ENCODE measurements around the gene UNC13B.
"Not testable (repeated sequence)": the region's sequence is repeated elsewhere in the genome, so short reads cannot be mapped to it uniquely, and the experiment has no call there.

The UNC13B gene

GRCh38 chr9:35229066-35229778, 67.4 kb downstream of the UNC13B start:
- DNase-seq = no peak

GRCh38 chr9:35229779-35230143, 68.0 kb downstream of the UNC13B start:
- DNase-seq = no peak

DNA sequence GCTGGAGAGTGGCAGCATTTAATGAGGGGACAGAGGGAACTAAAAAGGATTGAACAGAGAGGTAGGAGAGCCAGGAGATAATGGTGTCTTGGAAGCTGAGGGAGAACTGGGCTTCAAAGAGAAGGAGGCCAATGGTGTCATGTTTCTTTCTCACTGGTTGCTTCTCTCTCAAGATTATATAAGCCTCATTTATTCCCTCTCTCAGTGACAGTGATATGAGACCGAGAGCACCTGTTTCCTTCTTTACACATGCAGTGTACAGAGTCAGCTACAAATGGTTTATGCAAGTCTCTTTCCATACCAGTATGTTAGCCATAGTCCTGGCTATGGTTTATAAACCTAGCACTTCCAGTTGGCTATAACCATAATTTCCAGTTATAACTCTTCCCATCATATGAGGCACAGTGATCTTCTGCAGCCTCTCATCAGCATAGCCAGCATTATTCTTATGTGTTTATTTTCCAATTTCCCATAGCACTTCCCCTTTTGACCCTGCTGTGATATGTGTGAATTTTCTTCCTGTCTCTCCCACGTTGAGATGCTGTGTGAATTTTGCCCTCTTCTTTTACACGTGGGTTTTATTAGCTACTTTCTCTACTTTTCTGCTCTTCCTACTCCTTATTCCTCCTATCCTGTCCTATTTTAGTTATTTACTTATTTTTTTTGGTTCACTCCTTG, 71.2 kb downstream of the UNC13B start:
- DNase-seq = no peak

DNA sequence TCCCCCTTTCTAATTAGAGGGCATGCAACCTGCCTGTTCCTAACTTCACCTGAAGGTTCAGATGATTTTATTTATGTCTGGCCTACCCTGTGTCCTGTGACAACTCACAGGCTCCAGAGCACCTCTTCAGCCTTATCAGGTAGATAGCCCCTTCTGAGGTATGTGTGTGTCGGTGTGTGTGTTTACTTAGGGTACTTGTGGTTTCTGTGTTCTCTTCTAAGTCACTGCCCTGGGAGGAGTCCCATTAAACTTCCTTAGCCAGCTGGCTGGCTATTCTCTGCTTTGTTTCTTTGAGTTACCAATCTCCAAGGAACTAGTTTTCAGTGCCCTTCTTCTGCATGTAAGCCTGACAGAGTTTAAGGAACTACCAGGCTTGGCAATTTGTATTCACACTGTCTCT, 74.9 kb downstream of the UNC13B start:
- DNase-seq = no peak

GRCh38 chr9:35237311-35237710, 75.5 kb downstream of the UNC13B start:
- no peak for DNase-seq

DNA sequence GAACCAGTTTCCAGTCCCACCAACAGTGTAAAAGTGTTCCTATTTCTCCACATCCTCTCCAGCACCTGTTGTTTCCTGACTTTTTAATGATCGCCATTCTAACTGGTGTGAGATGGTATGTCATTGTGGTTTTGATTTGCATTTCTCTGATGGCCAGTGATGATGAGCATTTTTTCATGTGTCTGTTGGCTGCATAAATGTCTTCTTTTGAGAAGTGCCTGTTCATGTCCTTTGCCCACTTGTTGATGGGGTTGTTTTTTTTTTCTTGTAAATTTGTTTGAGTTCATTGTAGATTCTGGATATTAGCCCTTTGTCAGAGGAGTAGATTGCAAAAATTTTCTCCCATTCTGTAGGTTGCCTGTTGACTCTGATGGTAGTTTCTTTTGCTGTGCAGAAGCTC, 84.1 kb downstream of the UNC13B start:
- not testable (repeated sequence) for DNase-seq

DNA sequence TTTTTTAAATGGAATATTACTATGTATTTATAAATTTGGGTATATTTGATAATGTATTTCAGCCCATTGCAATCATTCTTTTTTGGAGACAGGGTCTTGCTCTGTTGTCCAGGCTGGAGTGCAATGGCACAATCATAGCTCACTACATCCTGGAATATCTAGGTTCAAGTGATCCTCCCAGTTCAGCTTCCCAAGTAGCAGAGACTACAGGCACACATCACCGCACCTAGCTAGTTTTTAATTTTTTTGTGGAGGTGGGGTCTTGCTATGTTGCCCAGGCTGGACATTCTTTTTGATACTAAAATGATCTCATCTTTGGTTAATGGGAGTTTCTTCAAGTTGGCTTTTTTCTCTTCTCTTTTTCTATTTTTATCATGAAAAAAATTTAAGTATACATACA, 91.3 kb downstream of the UNC13B start:
- DNase-seq = no peak

DNA sequence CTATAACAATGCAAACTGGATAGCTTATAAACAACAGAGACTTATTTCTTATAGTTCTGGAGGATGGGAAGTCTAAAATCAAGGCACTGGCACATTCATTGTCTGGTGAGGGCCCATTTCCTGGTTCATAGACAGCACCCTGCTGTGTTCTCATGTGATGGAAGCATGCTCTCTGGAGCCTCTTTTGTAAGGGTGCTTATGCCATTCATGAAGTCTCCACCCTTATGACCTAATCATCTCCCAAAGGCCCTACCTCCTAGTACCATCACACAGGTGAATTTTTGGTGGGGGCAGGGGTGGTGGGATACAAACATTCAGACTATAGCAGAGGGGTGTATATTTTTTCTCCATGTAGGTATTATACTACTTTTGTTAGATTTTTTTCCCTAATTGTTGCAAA, 92.4 kb downstream of the UNC13B start:
- no peak for DNase-seq

- no peak for DNase-seq
Observed at GRCh38 chr9:35254984-35255857, 93.4 kb downstream of the UNC13B start.

- no peak for DNase-seq
Observed at GRCh38 chr9:35257986-35258659, 96.3 kb downstream of the UNC13B start.

DNA sequence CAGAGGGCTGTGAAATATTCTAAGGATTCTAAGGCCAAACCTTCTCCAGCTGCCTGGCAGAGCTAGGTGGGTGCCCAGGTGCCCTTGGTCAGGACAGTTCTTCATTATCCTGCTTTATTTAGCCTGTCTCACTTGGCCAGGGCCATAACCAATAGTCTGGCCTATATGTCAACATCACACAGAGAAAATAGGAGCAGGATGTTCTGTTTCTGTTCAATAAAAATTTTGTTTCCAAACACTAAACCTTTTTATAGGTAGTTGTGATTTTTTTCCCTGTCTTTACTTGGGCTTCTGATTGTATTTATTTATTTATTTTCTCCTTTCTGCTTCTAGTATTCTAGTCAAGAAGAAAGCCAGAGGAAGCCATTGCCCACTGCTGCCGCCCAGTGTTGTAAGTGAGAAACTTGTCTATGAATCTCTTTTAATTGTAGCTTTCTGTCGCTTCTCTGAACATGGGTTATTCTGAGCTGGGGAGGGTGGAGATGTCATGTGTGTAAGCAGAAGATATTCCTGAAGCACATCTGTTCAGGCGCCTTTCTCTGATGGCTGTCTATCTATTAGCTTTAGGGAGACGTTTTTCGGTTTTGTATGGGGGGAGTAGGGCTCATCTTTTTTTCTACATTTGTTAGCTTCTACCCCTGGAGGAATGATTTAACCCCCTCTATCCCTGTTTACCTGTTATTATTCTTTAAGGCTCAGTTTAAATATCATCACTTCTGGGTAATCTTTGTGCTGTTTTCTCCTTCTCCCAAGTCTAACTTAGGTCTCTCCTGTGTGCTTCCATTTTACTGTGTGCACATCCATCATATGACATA, 97.1 kb downstream of the UNC13B start:
- peak; percentile 43 for DNase-seq

DNA sequence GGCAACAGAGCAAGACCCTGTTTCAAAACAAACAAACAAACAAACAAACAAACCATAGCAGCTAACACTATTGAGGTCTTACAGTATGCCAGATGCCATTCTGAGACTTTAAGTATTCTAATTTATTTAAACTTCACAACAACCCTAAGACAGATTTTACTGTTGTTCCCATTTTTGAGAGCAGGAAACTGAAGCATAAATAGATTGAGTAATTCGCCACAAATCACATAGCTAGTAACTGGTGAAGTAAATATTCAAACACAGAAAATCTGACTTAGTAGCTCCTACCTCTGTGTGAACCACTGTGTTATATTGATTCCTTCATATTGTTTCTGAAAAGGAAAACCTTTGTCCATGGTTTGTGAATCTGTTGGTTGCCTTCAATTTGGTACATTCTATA, 98.4 kb downstream of the UNC13B start:
- DNase-seq = no peak

GRCh38 chr9:35262064-35262463, 100.3 kb downstream of the UNC13B start:
- no peak for DNase-seq

DNA sequence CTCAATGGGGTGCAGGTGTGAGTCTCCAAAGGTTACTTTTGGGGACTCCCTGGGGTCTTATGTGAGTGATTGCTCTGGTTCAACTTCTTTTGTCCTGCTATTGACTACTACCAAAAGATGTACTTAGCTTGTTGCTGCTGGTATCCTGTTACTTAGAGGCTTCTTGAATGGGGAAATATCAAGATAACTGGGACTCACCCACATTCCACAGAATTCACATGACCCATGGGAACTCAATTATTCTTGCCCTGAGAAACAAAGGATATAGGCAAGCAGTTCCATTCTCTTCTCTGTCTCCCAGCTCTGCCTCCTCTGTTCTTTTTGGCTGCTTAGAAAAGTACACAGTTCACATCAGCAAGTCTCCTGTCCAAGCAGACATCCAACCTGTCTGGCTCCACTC, 105.9 kb downstream of the UNC13B start:
- DNase-seq = no peak

GRCh38 chr9:35269919-35270318, 108.1 kb downstream of the UNC13B start:
- DNase-seq = no peak

DNA sequence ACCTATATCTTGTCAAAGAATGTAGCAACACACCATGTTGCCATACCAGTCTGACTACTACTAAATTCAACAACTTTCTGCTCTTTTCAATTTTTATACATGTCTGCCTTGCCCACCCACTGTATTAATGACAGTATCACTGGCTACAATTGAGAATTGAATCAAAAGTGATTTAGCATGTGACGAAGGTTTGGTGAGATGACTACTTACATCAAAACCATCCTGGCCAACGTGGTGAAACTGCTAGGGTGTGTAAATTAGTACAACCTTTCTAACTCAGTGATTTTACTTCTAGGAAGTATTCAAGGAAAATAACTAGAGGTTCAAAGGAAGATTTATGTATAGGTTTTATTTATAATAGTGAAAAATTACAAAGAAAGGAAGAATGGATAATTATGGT, 109.8 kb downstream of the UNC13B start:
- DNase-seq = no peak

GRCh38 chr9:35272989-35273388, 111.2 kb downstream of the UNC13B start:
- no peak for DNase-seq

- no peak for DNase-seq
Observed at GRCh38 chr9:35273591-35273990, 111.8 kb downstream of the UNC13B start.

DNA sequence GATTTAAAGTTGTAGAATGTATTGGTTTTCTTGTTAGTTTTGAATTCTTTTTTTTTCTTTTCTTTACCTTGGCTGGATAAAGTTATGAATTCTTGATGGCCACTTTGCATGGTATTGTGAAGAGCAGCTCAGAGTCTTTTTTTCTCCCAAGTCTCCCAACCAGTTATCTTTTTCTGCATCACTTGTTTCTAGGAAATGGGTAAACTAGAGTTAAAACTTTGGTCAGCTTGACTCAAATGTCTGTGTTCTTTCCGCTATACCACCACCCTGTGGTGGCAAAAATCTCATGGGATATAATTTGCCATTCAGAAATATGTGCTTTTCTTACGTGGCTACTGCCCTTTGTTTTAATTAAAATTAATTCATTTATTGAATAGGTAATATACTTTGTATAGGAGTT, 113.2 kb downstream of the UNC13B start:
- no peak for DNase-seq

DNA sequence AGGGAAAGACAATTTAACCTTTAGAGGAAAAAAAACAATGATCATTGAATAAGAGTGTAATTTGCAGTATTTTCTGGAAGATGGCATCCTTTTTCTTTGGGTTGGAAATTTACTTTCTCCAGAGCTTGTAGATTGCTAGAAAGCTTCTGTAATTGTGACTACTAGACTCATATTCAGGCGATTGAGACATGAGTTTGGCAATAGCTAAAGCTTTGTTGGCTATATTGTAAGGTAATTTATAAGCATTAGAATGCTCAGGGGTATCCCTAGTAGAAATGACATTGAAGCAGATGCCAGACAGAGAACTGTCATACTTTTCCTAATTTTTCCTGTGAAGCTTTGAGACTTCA, 115.3 kb downstream of the UNC13B start:
- DNase-seq = no peak

DNA sequence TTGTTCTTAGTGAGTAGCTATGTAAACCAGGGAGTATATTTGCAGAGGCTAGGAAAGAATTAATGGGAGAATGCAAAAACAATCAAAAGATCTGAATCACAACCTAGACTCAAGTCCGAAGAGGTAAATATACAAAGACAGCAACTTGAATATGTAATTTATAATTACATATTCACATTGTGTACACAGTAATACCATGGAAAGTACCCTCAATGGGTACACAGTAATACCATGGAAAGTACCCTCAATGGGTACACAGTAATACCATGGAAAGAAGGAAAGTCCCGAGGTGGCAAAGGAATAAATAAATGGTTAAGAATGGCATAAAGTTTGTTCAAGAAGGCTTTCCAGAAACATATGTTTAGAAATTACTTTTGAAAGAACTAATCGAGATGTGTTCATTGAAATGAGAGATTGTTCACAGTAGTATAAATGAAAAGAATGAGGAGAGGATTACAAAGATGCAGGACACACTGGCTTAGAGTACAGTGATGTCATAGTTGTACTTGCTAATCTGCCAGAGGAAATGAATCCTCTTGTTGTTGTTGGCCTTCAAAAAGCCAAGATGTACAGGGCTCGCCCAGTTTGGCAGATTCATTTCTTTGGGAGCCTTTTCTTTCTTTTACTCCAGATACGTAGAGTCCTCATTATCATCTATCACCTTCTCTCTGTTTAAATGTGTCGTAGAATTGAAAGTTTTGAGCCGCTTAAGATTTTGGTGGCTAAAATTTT, 116.0 kb downstream of the UNC13B start:
- DNase-seq = no peak

DNA sequence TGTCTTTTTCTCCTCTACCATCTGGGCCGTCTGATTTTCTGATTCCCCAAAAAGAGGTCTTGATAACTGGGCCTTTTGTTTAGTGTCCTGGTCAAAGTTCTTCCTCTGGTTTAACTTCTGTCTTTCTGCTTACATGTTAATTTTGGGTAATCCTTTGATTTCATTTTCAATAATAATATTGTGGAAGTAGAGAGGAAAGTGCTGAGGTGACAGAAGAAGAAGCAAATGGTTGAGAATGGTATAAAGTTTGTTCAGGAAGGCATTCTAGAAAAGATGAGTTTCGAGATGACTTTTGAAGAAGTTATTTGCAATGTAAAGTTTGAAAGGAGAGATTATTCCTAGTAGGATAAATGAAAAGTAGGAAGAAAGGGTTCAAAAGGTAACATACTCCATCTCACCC, 118.1 kb downstream of the UNC13B start:
- DNase-seq = no peak

All from activated CD8-positive, alpha-beta memory T cell treated with anti-CD3 and anti-CD28 coated beads, Interleukin-2, amount 50 U/mL, for 4 hours (primary cell).